HG02798 (cell line): ENCODE measurements around the gene WNT3A.

ENCODE experiments used
- ATAC-seq: cut with Tn5 transposase; IDR thresholded peaks from one replicate; pipeline ENCODE4 v1.9.1; 2021; ENCODE audit warnings: mild to moderate bottlenecking; ENCODE audit not compliant: unreplicated experiment, poor library complexity

Gene WNT3A

DNA sequence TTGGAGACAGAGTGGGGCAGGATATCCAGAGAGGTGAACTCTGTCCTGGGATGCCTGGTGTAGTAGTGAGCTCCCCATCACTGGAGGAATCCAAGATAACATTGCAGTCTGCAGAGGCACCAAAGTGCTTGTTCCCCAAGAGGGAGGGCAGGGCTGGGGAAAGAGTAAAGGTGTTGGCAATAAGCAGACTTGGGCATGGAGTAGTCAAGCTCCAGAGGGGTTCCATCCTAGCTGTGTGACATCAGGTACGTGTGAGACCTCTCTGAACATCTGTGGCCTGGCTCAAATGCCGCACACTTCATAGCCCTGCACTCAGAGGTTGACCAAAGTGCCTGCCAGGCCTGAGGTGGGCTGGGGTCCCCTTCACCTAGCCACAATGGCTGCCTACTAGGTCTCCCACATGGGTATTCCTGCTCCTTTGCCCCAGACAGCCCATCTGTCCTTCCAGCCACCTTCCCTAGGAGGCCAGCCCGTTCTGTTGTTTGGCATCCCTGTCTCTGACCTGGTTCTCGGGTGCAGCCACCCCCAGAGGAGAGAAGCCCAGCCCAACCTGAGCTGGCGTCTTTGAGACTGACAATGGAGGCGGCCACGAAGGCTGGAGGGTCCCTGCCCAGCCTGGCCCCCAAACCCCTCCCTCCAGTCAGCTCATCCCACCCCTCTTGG is 72.9 kb downstream of the WNT3A start:
- ATAC-seq: no peak

DNA sequence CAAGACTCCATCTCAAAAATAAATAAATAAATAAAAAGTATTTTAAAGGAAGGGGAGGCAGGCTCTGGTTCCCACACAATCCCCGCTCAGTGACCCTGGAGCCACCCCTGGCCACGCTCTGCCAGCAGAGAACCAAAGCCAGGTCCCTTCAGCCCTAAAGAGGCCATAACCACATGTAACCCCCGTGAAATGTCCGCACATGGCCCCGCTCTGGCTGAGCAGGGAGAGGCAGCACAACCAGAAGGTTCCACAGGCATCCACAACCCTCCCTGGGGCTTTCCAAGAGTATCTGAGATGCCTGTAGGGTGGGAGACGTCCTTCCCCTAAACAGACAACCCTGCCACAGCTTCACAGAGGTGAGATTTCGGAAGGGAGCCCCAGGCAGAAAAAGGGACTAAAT is 74.3 kb downstream of the WNT3A start:
- no peak for ATAC-seq

- peak; percentile 4 for ATAC-seq
Observed at GRCh38 chr1:228081578-228082213, 74.9 kb downstream of the WNT3A start.

- peak; percentile 83 for ATAC-seq
Observed at GRCh38 chr1:228082214-228082917, 75.6 kb downstream of the WNT3A start, which contains the start of gene ARF1. Gene ARF1 (plus strand): TSS chr1:228082708. CDS start chr1:228097115, 14,407 bp downstream.

GRCh38 chr1:228082918-228083870 is 76.4 kb downstream of the WNT3A start:
- no peak for ATAC-seq

DNA sequence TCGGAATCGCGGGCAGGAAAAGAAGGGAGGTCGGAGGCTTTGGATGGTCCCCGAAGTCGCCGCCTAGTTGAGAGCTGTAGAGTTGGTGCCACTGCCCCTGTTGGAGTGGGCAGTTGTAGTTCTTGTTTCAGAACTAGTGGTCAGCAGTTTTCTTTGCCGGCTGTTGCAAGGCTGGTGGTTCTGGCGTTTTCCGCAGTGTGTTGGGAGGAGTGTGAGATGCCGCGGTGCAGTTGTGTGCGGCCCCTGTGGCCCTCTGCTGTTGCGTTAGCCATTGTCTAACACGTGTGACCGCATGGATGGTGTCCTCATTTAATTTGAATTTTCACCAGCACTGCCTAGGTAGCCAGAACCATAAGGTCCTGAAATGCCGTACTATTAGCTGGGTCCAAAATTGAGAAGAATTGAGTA is 77.1 kb downstream of the WNT3A start:
- ATAC-seq: no peak

- ATAC-seq: no peak
Observed at GRCh38 chr1:228084325-228084724, 77.5 kb downstream of the WNT3A start.

- no peak for ATAC-seq
Observed at GRCh38 chr1:228084797-228085196, 78.0 kb downstream of the WNT3A start.

GRCh38 chr1:228085287-228085951 is 78.6 kb downstream of the WNT3A start:
- no peak for ATAC-seq

- ATAC-seq: no peak
Observed at GRCh38 chr1:228087771-228088251, 81.0 kb downstream of the WNT3A start.

- no peak for ATAC-seq
Observed at GRCh38 chr1:228088586-228089498, 82.0 kb downstream of the WNT3A start.

DNA sequence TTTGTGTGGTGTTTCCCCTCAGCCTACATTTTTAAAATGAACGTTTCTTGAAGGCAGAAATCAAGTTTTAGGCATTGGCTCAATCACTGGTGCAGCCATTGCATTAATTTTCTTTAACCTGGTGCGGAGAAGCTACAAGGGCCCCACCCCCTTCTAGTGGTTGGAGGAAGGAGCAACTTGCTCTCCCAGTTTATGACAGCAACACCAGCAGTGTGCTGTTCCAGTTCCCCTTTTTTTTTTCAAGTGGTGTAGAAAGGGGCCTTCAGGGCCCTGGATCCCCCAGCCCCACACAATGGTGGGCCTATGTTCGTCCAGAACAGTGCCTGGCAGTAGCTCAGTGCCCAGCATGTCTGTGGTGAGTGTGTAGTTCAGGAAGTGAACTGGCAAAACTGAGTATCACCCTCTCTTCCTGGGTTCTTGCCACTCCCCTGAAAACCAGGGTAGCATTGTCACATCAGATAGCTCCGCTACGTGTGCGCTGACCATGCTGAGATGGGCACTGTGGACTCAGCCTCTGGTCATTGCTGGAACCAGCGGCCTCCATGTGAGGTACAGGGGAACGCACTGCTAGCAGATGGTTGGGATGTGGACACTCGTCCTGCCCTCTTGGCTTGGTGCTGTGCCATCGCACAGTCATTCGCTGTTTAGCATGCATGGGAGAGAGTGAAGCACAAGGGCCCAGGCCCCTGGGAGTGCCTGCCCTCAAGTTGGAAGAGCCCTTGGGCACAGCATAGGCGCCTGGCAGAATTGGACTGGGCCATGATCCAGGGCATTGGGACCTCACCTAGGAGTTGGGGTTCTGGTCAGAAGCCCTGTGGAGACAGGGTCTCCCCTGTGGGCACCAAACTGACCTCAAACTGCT is 83.0 kb downstream of the WNT3A start:
- ATAC-seq: peak; percentile 37

DNA sequence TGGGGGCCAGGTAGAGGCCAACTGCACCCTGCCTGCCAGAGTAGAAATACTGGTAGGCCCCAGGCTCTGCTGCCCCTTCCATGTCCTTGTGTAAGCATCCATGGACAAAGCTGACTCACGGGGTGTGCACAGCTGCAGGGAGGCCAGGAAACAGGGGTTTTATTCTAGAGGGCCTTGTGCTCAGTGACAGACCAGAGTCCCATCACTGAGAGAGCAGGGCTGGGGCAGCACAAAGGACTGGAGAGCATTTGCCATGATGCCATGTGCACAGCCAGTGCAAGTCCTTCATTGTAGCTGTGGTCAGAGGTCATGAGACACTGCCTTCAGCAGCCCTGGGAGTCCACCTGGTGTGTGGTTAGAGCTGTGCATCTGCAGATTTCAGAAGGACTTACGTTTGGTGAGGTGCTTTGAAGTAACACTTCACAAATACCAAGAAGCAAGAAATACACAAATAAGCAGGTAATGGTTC is 83.8 kb downstream of the WNT3A start:
- peak; percentile 53 for ATAC-seq

GRCh38 chr1:228091084-228091483 is 84.3 kb downstream of the WNT3A start:
- no peak for ATAC-seq

GRCh38 chr1:228092342-228093049 is 85.7 kb downstream of the WNT3A start:
- no peak for ATAC-seq

DNA sequence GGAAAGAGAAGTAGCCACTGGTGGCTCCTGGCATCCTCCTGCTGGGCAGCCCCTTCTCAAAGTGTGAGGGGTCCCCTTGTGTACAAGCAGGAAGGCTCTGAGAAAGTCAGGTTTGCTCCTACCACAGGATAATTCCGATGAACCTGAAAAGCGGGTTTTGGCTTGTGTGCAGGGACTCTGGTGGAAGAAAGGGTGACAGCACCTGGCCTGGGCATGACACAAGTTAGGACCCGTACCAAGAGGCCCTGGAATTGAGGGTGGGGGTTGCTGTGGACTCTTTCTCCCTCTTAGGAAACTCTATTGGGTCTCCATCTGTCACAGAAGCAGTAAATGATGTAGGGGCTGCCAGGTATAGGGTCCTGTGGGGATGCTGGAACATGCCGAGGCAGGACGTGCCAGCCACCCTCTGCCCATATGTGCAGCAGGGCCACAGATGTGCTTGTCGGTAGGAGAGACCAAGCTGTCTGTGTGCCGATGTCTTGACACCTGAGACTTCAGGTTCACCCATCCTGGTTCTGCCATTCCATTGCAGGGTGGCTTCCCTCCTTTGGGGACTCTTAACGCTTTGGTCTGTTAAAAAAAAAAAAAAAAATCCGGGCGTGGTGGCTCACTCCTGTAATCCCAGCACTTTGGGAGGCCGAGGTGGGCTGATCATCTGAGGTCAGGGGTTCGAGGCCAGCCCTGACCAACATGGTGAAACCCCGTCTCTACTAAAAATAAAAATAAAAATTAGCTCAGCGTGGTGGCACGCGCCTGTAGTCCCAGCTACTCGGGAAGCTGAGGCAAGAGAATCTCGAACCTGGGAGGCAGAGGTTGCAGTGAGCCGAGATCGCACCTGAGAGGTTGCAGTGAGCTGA is 86.5 kb downstream of the WNT3A start:
- ATAC-seq: no peak
